Ishikawa (cell line): ENCODE results near the gene OSBPL1A.

Experiments used
- CEBPB ChIP-seq: IDR thresholded peaks from 2 replicates; pipeline ENCODE4 v1.6.1; 2012
- CREB1 ChIP-seq: IDR thresholded peaks from 2 replicates; pipeline ENCODE4 v1.6.1; 2012; ENCODE audit warnings: low read depth
- EP300 ChIP-seq: IDR thresholded peaks from 2 replicates; pipeline ENCODE4 v1.6.1; 2012; ENCODE audit warnings: borderline replicate concordance
- FOXM1 ChIP-seq: IDR thresholded peaks from 2 replicates; pipeline ENCODE4 v1.6.1; 2012; ENCODE audit warnings: low read depth, borderline replicate concordance
- MAX ChIP-seq: IDR thresholded peaks from 2 replicates; pipeline ENCODE4 v1.6.1; 2012
- NFIC ChIP-seq: IDR thresholded peaks from 2 replicates; pipeline ENCODE4 v1.6.1; 2012
- RAD21 ChIP-seq: IDR thresholded peaks from 2 replicates; pipeline ENCODE4 v1.6.1; 2012; ENCODE audit warnings: low read depth
- TAF1 ChIP-seq: IDR thresholded peaks from 2 replicates; pipeline ENCODE4 v1.6.1; 2012; ENCODE audit warnings: low read depth, mild to moderate bottlenecking
- TCF12 ChIP-seq: IDR thresholded peaks from 2 replicates; pipeline ENCODE4 v1.6.1; 2012; ENCODE audit warnings: low read depth
- TEAD4 ChIP-seq: IDR thresholded peaks from 2 replicates; pipeline ENCODE4 v1.6.1; 2012
- YY1 ChIP-seq: IDR thresholded peaks from 2 replicates; pipeline ENCODE4 v1.6.1; 2012; ENCODE audit warnings: low read depth
- ZBTB7A ChIP-seq: IDR thresholded peaks from 2 replicates; pipeline ENCODE4 v1.6.1; 2012; ENCODE audit warnings: low read depth
- TF ChIP-seq, protein P1 (sequence below): IDR thresholded peaks from 2 replicates; pipeline ENCODE4 v1.6.1; 2012
- TF ChIP-seq, protein P2 (sequence below): IDR thresholded peaks from 2 replicates; pipeline ENCODE4 v1.6.1; 2012; ENCODE audit warnings: low read depth, mild to moderate bottlenecking

GRCh38 chr18:24296276-24296675 is 101.3 kb downstream of the OSBPL1A start:
- TF ChIP-seq CREB1 = no peak
- TF ChIP-seq ZBTB7A = no peak
- no peak for TF ChIP-seq FOXM1
- no peak for TF ChIP-seq YY1
- TF ChIP-seq RAD21 = no peak
- no peak for TF ChIP-seq TEAD4
- TF ChIP-seq NFIC = no peak
- TF ChIP-seq, protein P1, sequence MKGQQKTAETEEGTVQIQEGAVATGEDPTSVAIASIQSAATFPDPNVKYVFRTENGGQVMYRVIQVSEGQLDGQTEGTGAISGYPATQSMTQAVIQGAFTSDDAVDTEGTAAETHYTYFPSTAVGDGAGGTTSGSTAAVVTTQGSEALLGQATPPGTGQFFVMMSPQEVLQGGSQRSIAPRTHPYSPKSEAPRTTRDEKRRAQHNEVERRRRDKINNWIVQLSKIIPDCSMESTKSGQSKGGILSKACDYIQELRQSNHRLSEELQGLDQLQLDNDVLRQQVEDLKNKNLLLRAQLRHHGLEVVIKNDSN = no peak
- no peak for TF ChIP-seq EP300
- no peak for TF ChIP-seq MAX
- no peak for TF ChIP-seq TAF1
- TF ChIP-seq CEBPB = no peak
- no peak for TF ChIP-seq TCF12
- TF ChIP-seq, protein P2, sequence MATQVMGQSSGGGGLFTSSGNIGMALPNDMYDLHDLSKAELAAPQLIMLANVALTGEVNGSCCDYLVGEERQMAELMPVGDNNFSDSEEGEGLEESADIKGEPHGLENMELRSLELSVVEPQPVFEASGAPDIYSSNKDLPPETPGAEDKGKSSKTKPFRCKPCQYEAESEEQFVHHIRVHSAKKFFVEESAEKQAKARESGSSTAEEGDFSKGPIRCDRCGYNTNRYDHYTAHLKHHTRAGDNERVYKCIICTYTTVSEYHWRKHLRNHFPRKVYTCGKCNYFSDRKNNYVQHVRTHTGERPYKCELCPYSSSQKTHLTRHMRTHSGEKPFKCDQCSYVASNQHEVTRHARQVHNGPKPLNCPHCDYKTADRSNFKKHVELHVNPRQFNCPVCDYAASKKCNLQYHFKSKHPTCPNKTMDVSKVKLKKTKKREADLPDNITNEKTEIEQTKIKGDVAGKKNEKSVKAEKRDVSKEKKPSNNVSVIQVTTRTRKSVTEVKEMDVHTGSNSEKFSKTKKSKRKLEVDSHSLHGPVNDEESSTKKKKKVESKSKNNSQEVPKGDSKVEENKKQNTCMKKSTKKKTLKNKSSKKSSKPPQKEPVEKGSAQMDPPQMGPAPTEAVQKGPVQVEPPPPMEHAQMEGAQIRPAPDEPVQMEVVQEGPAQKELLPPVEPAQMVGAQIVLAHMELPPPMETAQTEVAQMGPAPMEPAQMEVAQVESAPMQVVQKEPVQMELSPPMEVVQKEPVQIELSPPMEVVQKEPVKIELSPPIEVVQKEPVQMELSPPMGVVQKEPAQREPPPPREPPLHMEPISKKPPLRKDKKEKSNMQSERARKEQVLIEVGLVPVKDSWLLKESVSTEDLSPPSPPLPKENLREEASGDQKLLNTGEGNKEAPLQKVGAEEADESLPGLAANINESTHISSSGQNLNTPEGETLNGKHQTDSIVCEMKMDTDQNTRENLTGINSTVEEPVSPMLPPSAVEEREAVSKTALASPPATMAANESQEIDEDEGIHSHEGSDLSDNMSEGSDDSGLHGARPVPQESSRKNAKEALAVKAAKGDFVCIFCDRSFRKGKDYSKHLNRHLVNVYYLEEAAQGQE = no peak
